ENCODE data around the gene WDR70. TPM values are rescaled to one million over a fixed set of nuclear protein-coding genes. Genes with fewer than 3 reads are reported as not detected.

Gene WDR70
- total RNA-seq, 1 experiment from 2014 or later, result 31.3 TPM

- Mint-ChIP-seq H3K4me1 (ENCODE audit: insufficient read depth, unreplicated experiment) (peaks cover 29% of the 10 kb centered on the region), H3K4me3 (ENCODE audit: unreplicated experiment) (peak overlapping the region; percentile 28), H3K36me3 (ENCODE audit: insufficient read depth, unreplicated experiment) (peaks cover 17% of the 10 kb centered on the region), H3K9me3 (ENCODE audit: unreplicated experiment) (no peaks in the 10 kb centered on the region), H3K27me3 (ENCODE audit: insufficient read depth, unreplicated experiment) (no peaks in the 10 kb centered on the region), H3K27ac (ENCODE audit: low read depth, unreplicated experiment) (peak overlapping the region; percentile 85)
- BruUV-seq (replicated peaks), result TSS peak; percentile 46
- intact Hi-C loops (cut with micrococcal nuclease), result loop anchor here (2.0 to 5.0 kb wide), 2 partner anchors 69 to 206 kb away; no protein-coding TSS in a partner anchor
- ChIA-PET CTCF (interaction anchor here (0.5 to 3.7 kb wide), 5 partner anchors 15 to 454 kb away, joined by 3 to 14 read pairs (median 5); no protein-coding TSS in a partner anchor), POLR2A (interaction anchor here (0.7 to 2.6 kb wide), 15 partner anchors 8 to 1644 kb away, joined by 3 to 11 read pairs (median 3); no protein-coding TSS in a partner anchor)
- peak; percentile 92 for DNase-seq (ENCODE audit: unreplicated experiment)
- no peak for TF ChIP-seq CTCF (IDR thresholded peaks at IDR 0.05; ENCODE audit: unreplicated experiment)
Measured at GRCh38 chr5:37738057-37738691, 359.1 kb downstream of the WDR70 start.

- Mint-ChIP-seq H3K36me3 (ENCODE audit: insufficient read depth, unreplicated experiment) (peaks cover 17% of the 10 kb centered on the region), H3K4me3 (ENCODE audit: unreplicated experiment) (peak overlapping the region; percentile 28), H3K9me3 (ENCODE audit: unreplicated experiment) (no peaks in the 10 kb centered on the region), H3K4me1 (ENCODE audit: insufficient read depth, unreplicated experiment) (peaks cover 29% of the 10 kb centered on the region), H3K27ac (ENCODE audit: low read depth, unreplicated experiment) (peak overlapping the region; percentile 85), H3K27me3 (ENCODE audit: insufficient read depth, unreplicated experiment) (no peaks in the 10 kb centered on the region)
- BruUV-seq (replicated peaks), result no TSS peak
- TF ChIP-seq CTCF (IDR thresholded peaks at IDR 0.05; ENCODE audit: unreplicated experiment), result no peak
- DNase-seq (ENCODE audit: unreplicated experiment), result no peak
- POLR2A ChIA-PET, result interaction anchor here (0.7 to 2.6 kb wide), 10 partner anchors 9 to 453 kb away, joined by 3 to 11 read pairs (median 4); no protein-coding TSS in a partner anchor
- intact Hi-C loops (cut with micrococcal nuclease), result loop anchor here (2.0 to 5.0 kb wide), 2 partner anchors 70 to 207 kb away; no protein-coding TSS in a partner anchor
- CTCF ChIA-PET, result interaction anchor here (0.9 to 3.7 kb wide), 4 partner anchors 16 to 469 kb away, joined by 3 to 14 read pairs (median 6); no protein-coding TSS in a partner anchor
Measured at GRCh38 chr5:37738865-37739488, 359.9 kb downstream of the WDR70 start.

GRCh38 chr5:37739817-37740261, 360.7 kb downstream of the WDR70 start:
- peak overlapping the region; percentile 28 for H3K4me3 Mint-ChIP-seq (ENCODE audit: unreplicated experiment)
- H3K27me3 Mint-ChIP-seq (ENCODE audit: insufficient read depth, unreplicated experiment), result no peaks in the 10 kb centered on the region
- BruUV-seq (replicated peaks), result no TSS peak
- ChIA-PET CTCF (interaction anchor here (1.2 to 3.7 kb wide), 2 partner anchors 17 to 469 kb away, joined by 3 to 14 read pairs; no protein-coding TSS in a partner anchor), POLR2A (interaction anchor here (0.7 to 1.5 kb wide), 5 partner anchors 39 to 453 kb away, joined by 3 to 6 read pairs (median 3); partner anchors contain the start of gene NUP155)
- H3K27ac Mint-ChIP-seq (ENCODE audit: low read depth, unreplicated experiment), result peak overlapping the region; percentile 88
- peak; percentile 60 for DNase-seq (ENCODE audit: unreplicated experiment)
- H3K9me3 Mint-ChIP-seq (ENCODE audit: unreplicated experiment), result peaks cover 7% of the 10 kb centered on the region
- H3K36me3 Mint-ChIP-seq (ENCODE audit: insufficient read depth, unreplicated experiment), result peaks cover 10% of the 10 kb centered on the region
- TF ChIP-seq CTCF (IDR thresholded peaks at IDR 0.05; ENCODE audit: unreplicated experiment), result no peak
- H3K4me1 Mint-ChIP-seq (ENCODE audit: insufficient read depth, unreplicated experiment), result peaks cover 29% of the 10 kb centered on the region
- intact Hi-C loops (cut with micrococcal nuclease), result loop anchor here (2.0 to 5.0 kb wide), 2 partner anchors 71 to 208 kb away; no protein-coding TSS in a partner anchor
